Measurements from ENCODE around the gene SH2D5. TPM values are rescaled to one million over a fixed set of nuclear protein-coding genes. Genes with fewer than 3 reads are reported as not detected.

The SH2D5 gene
- total RNA-seq, 1 experiment from 2014 or later: 10.4 TPM

DNA sequence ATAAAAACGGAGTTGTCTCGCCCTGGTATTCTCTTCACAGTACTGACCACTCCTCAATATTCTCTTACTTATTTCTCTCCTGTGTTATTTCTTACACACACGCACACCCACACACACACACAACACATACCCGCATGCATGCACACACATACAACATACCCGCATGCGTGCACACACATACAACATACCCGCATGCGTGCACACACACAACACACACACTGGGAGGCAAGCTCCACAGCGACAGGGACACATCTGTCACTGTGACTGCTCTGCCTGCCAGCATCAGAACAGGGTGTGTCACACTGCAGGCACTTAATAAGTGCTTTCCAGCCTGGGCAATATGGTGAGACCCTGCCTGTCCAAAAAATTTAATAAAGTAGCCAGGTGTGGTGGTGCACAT lies 50.5 kb downstream of the SH2D5 start:
- no peaks in the 10 kb centered on the region for H3K9me3 ChIP-seq (ENCODE audit: control insufficient read depth in 1 of 2, insufficient read depth in 1 of 2, low read depth in 1 of 2, low read length in 2 of 2)
- H4K20me1 ChIP-seq (ENCODE audit: insufficient read depth): no peaks in the 10 kb centered on the region
- POLR2A ChIA-PET: no interaction called here
- no peaks in the 10 kb centered on the region for H3K79me2 ChIP-seq (ENCODE audit: insufficient read depth, low read length)
- H3K4me3 ChIP-seq (replicated peaks in 1 of 2; ENCODE audit: low read depth in 1 of 2, low read length in 2 of 2): no peak overlapping the region
- intact Hi-C loops (cut with micrococcal nuclease): no loop called here
- no peak for DNase-seq (ENCODE audit: low read depth, low spot score)
- BruUV-seq (replicated peaks): no TSS peak
- H3K4me1 ChIP-seq (ENCODE audit: control insufficient read depth in 1 of 2, insufficient read depth in 2 of 2, low read length in 2 of 2): no peaks in the 10 kb centered on the region
- ATAC-seq: no peak
- H2AFZ ChIP-seq (ENCODE audit: low read depth, low read length, poor library complexity, severe bottlenecking): no peak overlapping the region
- RAD21 ChIA-PET (ENCODE audit: low non-redundant PET in 1 of 2, low total read pairs in 2 of 2, uncharacterized antibody in 2 of 2, unreplicated experiment in 2 of 2): no interaction called here
- no peak overlapping the region for H3K27ac ChIP-seq (ENCODE audit: low read depth, low read length)
- H3K9me2 ChIP-seq (ENCODE audit: insufficient read depth): no peaks in the 10 kb centered on the region
- no peak overlapping the region for H3K4me2 ChIP-seq (ENCODE audit: low read length)
- no peak overlapping the region for H3K9ac ChIP-seq (ENCODE audit: low read length)
- no peaks in the 10 kb centered on the region for H3K27me3 ChIP-seq (ENCODE audit: insufficient read depth, low read length)
- CTCF ChIA-PET: no interaction called here
- TF ChIP-seq TCF7L2 (IDR thresholded peaks at IDR 0.05; ENCODE audit: borderline replicate concordance, extremely low read depth, insufficient read depth, insufficient read length): no peak
- no peak for TF ChIP-seq SP1 (IDR thresholded peaks at IDR 0.05; ENCODE audit: low read depth)
- TF ChIP-seq SRF (IDR thresholded peaks at IDR 0.05; ENCODE audit: low read depth): no peak
- TF ChIP-seq POLR2AphosphoS5 (IDR thresholded peaks at IDR 0.05; ENCODE audit: low read depth, low read length): no peak
- TF ChIP-seq EZH2phosphoT487 (IDR thresholded peaks at IDR 0.05; ENCODE audit: borderline replicate concordance): no peak
- no peak for TF ChIP-seq EZH2 (IDR thresholded peaks at IDR 0.05)
- no peak for TF ChIP-seq CEBPB (IDR thresholded peaks at IDR 0.05; ENCODE audit: low read depth)
- TF ChIP-seq SIN3A (IDR thresholded peaks at IDR 0.05; ENCODE audit: low read depth): no peak
- TF ChIP-seq, protein P1, sequence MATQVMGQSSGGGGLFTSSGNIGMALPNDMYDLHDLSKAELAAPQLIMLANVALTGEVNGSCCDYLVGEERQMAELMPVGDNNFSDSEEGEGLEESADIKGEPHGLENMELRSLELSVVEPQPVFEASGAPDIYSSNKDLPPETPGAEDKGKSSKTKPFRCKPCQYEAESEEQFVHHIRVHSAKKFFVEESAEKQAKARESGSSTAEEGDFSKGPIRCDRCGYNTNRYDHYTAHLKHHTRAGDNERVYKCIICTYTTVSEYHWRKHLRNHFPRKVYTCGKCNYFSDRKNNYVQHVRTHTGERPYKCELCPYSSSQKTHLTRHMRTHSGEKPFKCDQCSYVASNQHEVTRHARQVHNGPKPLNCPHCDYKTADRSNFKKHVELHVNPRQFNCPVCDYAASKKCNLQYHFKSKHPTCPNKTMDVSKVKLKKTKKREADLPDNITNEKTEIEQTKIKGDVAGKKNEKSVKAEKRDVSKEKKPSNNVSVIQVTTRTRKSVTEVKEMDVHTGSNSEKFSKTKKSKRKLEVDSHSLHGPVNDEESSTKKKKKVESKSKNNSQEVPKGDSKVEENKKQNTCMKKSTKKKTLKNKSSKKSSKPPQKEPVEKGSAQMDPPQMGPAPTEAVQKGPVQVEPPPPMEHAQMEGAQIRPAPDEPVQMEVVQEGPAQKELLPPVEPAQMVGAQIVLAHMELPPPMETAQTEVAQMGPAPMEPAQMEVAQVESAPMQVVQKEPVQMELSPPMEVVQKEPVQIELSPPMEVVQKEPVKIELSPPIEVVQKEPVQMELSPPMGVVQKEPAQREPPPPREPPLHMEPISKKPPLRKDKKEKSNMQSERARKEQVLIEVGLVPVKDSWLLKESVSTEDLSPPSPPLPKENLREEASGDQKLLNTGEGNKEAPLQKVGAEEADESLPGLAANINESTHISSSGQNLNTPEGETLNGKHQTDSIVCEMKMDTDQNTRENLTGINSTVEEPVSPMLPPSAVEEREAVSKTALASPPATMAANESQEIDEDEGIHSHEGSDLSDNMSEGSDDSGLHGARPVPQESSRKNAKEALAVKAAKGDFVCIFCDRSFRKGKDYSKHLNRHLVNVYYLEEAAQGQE (IDR thresholded peaks at IDR 0.05; ENCODE audit: low read depth): no peak
- no peak for TF ChIP-seq ELF1 (IDR thresholded peaks at IDR 0.05; ENCODE audit: borderline replicate concordance, low read depth)
- TF ChIP-seq, protein P2, sequence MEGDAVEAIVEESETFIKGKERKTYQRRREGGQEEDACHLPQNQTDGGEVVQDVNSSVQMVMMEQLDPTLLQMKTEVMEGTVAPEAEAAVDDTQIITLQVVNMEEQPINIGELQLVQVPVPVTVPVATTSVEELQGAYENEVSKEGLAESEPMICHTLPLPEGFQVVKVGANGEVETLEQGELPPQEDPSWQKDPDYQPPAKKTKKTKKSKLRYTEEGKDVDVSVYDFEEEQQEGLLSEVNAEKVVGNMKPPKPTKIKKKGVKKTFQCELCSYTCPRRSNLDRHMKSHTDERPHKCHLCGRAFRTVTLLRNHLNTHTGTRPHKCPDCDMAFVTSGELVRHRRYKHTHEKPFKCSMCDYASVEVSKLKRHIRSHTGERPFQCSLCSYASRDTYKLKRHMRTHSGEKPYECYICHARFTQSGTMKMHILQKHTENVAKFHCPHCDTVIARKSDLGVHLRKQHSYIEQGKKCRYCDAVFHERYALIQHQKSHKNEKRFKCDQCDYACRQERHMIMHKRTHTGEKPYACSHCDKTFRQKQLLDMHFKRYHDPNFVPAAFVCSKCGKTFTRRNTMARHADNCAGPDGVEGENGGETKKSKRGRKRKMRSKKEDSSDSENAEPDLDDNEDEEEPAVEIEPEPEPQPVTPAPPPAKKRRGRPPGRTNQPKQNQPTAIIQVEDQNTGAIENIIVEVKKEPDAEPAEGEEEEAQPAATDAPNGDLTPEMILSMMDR (IDR thresholded peaks at IDR 0.05 in 2 of 3, conservative IDR thresholded peaks at IDR 0.05 in 1 of 3; ENCODE audit: borderline replicate concordance in 1 of 3, insufficient read depth in 1 of 3, low read depth in 2 of 3, low read length in 2 of 3): no peak
- TF ChIP-seq FOSL1 (IDR thresholded peaks at IDR 0.05; ENCODE audit: low read depth): no peak
- no peak for TF ChIP-seq ZFX (IDR thresholded peaks at IDR 0.05)
- H3K36me3 ChIP-seq (ENCODE audit: control insufficient read depth in 1 of 2, insufficient read depth in 2 of 2, low read length in 2 of 2): no peaks in the 10 kb centered on the region
